HG03521 (cell line): Measurements from ENCODE around the gene CGB7.
"Not testable (repeated sequence)": the region's sequence is repeated elsewhere in the genome, so short reads cannot be mapped to it uniquely, and the experiment has no call there.

Source experiments
- ATAC-seq: cut with Tn5 transposase; IDR thresholded peaks from one replicate; pipeline ENCODE4 v1.9.1; 2021; ENCODE audit warnings: mild to moderate bottlenecking, moderate library complexity; ENCODE audit not compliant: unreplicated experiment

CGB7 gene

GRCh38 chr19:49042666-49043065 is 14.9 kb downstream of the CGB7 start:
- not testable (repeated sequence) for ATAC-seq

- no peak for ATAC-seq
Observed at GRCh38 chr19:49042177-49042576, 15.4 kb downstream of the CGB7 start.

- ATAC-seq = not testable (repeated sequence)
Observed at GRCh38 chr19:49039736-49040135, 17.8 kb downstream of the CGB7 start.

- not testable (repeated sequence) for ATAC-seq
Observed at GRCh38 chr19:49038557-49039276, 18.8 kb downstream of the CGB7 start.

- not testable (repeated sequence) for ATAC-seq
Observed at GRCh38 chr19:49038111-49038510, 19.4 kb downstream of the CGB7 start.

GRCh38 chr19:49036815-49037214 is 20.7 kb downstream of the CGB7 start, which contains the start of gene CGB1:
Gene CGB1, minus strand, starts transcription at chr19:49036895. Its CDS starts 184 bp downstream, at chr19:49036711.
- not testable (repeated sequence) for ATAC-seq

- not testable (repeated sequence) for ATAC-seq
Observed at GRCh38 chr19:49031642-49032301, 25.8 kb downstream of the CGB7 start, which contains the start of gene CGB2. Gene CGB2, plus strand, starts transcription at chr19:49031890. Its CDS starts 206 bp downstream, at chr19:49032096.

- not testable (repeated sequence) for ATAC-seq
Observed at GRCh38 chr19:49030323-49030722, 27.2 kb downstream of the CGB7 start.

- not testable (repeated sequence) for ATAC-seq
Observed at GRCh38 chr19:49029749-49030148, 27.8 kb downstream of the CGB7 start.

GRCh38 chr19:49028686-49029085 is 28.9 kb downstream of the CGB7 start:
- not testable (repeated sequence) for ATAC-seq

GRCh38 chr19:49025599-49025998 is 31.9 kb downstream of the CGB7 start:
- not testable (repeated sequence) for ATAC-seq

GRCh38 chr19:49025088-49025487 is 32.5 kb downstream of the CGB7 start:
- ATAC-seq = not testable (repeated sequence)

- not testable (repeated sequence) for ATAC-seq
Observed at GRCh38 chr19:49024233-49024632, 33.3 kb downstream of the CGB7 start, which contains the start of gene CGB3. Gene CGB3, minus strand, starts transcription at chr19:49024333. Its CDS starts 362 bp downstream, at chr19:49023971.

GRCh38 chr19:49022116-49022515 is 35.4 kb downstream of the CGB7 start:
- no peak for ATAC-seq

- no peak for ATAC-seq
Observed at GRCh38 chr19:49020931-49021895, 36.3 kb downstream of the CGB7 start.

GRCh38 chr19:49020342-49020741 is 37.2 kb downstream of the CGB7 start:
- no peak for ATAC-seq

GRCh38 chr19:49019242-49019932 is 38.2 kb downstream of the CGB7 start:
- no peak for ATAC-seq

- ATAC-seq = not testable (repeated sequence)
Observed at GRCh38 chr19:49018388-49019241, 38.9 kb downstream of the CGB7 start.

- ATAC-seq = no peak
Observed at GRCh38 chr19:49017666-49018351, 39.7 kb downstream of the CGB7 start.
